Measurements from ENCODE around the gene SLC35B2.
"Not testable (repeated sequence)": the region's sequence is repeated elsewhere in the genome, so short reads cannot be mapped to it uniquely, and the experiment has no call there.

Gene SLC35B2

DNA sequence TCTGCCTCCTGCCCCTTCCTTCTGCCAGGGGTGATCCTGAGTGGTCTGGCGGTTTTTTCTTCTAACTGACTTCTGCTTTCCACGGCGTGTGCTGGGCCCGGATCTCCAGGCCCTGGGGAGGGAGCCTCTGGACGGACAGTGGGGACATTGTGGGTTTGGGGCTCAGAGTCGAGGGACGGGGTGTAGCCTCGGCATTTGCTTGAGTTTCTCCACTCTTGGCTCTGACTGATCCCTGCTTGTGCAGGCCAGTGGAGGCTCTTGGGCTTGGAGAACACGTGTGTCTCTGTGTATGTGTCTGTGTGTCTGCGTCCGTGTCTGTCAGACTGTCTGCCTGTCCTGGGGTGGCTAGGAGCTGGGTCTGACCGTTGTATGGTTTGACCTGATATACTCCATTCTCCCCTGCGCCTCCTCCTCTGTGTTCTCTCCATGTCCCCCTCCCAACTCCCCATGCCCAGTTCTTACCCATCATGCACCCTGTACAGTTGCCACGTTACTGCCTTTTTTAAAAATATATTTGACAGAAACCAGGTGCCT lies 23.7 kb downstream of the SLC35B2 start:
- DNase-seq (ENCODE audit: extremely low read depth, low read depth): no peak
- TF ChIP-seq CTCF (IDR thresholded peaks at IDR 0.05; ENCODE audit: low read depth, low read length, missing control alignments): no peak
- no peak overlapping the region for H3K4me3 ChIP-seq (replicated peaks; ENCODE audit: low read depth, low read length)

GRCh38 chr6:44232676-44233566 lies 24.4 kb downstream of the SLC35B2 start:
- TF ChIP-seq CTCF (IDR thresholded peaks at IDR 0.05; ENCODE audit: low read depth, low read length, missing control alignments): no peak
- DNase-seq (ENCODE audit: extremely low read depth, low read depth): no peak
- H3K4me3 ChIP-seq (replicated peaks; ENCODE audit: low read depth, low read length): no peak overlapping the region

DNA sequence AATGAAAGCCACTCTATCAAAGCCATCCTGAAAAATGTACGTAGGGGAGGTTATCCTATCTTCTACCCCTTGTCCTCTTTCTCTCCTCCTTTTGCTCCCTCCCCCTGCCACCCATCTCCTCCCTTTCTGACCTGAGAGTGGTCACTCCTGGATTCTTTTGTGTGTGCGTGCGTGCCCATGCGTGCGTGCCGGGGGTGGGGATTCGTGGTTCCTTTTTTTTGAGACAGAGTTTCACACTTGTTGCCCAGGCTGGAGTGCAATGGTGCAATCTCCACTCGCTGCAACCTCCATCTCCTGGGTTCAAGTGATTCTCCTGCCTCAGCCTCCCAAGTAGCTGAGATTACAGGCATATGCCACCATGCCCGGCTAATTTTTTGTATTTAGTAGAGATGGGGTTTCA lies 25.9 kb downstream of the SLC35B2 start:
- not testable (repeated sequence) for DNase-seq (ENCODE audit: extremely low read depth, low read depth); H3K4me3 ChIP-seq (replicated peaks; ENCODE audit: low read depth, low read length)

DNA sequence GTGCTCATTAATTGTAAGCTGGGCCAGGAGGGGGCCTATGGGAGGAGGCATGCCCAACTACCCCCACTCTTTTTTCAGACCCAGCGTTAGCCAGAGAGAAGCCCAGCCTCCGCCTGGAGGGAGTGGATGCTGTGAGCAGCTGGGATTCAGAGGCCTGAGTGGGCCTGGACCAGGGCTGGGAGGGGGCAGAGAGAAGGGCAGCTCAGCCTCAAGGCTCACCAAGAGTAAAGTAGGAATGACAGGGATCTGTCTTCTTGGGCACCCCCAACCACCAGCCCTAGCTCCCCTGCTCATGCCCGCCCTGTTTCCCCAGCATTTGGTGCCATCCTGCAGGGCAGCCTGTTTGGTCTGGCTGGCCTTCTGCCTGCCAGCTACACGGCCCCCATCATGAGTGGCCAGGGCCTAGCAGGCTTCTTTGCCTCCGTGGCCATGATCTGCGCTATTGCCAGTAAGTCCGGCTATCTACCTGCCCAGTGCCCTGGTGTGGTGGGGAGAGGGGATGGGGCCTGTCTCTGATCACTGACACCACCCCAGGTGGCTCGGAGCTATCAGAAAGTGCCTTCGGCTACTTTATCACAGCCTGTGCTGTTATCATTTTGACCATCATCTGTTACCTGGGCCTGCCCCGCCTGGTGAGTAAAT lies 27.2 kb downstream of the SLC35B2 start:
- no peak overlapping the region for H3K4me3 ChIP-seq (replicated peaks; ENCODE audit: low read depth, low read length)
- DNase-seq (ENCODE audit: extremely low read depth, low read depth): no peak
- no peak for TF ChIP-seq CTCF (IDR thresholded peaks at IDR 0.05; ENCODE audit: low read depth, low read length, missing control alignments)

- TF ChIP-seq CTCF (IDR thresholded peaks at IDR 0.05; ENCODE audit: low read depth, low read length, missing control alignments): no peak
- no peak overlapping the region for H3K4me3 ChIP-seq (replicated peaks; ENCODE audit: low read depth, low read length)
- no peak for DNase-seq (ENCODE audit: extremely low read depth, low read depth)
Observed at GRCh38 chr6:44229376-44230033, 27.8 kb downstream of the SLC35B2 start.

GRCh38 chr6:44228836-44229235 lies 28.5 kb downstream of the SLC35B2 start:
- DNase-seq (ENCODE audit: extremely low read depth, low read depth): no peak
- no peak for TF ChIP-seq CTCF (IDR thresholded peaks at IDR 0.05; ENCODE audit: low read depth, low read length, missing control alignments)
- H3K4me3 ChIP-seq (replicated peaks; ENCODE audit: low read depth, low read length): no peak overlapping the region

- no peak for DNase-seq (ENCODE audit: extremely low read depth, low read depth)
- H3K4me3 ChIP-seq (replicated peaks; ENCODE audit: low read depth, low read length): no peak overlapping the region
- no peak for TF ChIP-seq CTCF (IDR thresholded peaks at IDR 0.05; ENCODE audit: low read depth, low read length, missing control alignments)
Observed at GRCh38 chr6:44228433-44228832, 28.9 kb downstream of the SLC35B2 start.
